Heart left ventricle (tissue), 13 donors: ENCODE data around the gene SLC2A4.

Source experiments
- CTCF ChIP-seq, 12 donors: fragments of 200-600 bp; sonication (generic) in 4 of 12; IDR thresholded peaks; one replicate each; pipeline versions ENCODE4 v1.5.0 to v1.8.0; 2018 to 2022; ENCODE audit warnings: antibody characterized with exemption in 12 of 12, mild to moderate bottlenecking in 5 of 12
- POLR2A ChIP-seq, 2 donors: fragments of 450-650 bp; IDR thresholded peaks; one replicate each; pipeline ENCODE4 v1.6.1; 2017; ENCODE audit warnings: antibody characterized with exemption in 2 of 2, mild to moderate bottlenecking in 2 of 2, moderate library complexity in 2 of 2
- donor health status: ischemic (EF 13 %, LVEDD 7.1; RV severe dilation, severe dysfunction).
- donor health status: DM: no; HTN: yes; CAD: no.
- donor health status: DM: no; HTN: no; CAD: no.
- donor health status: ischemic (EF 25% LVEDD 6.9; RV normal size, moderate dysfunction).
- donor health status: ischemic (EF 25% LVEDD 5.7; RV mildly dilated, moderate dysfunction).
- donor health status: ischemic (EF 35%, LVEDD 5.7; RV mildly dilated, moderate dysfunction).
- donor health status: nonischemic (EF 11% LVEDD 7.7; RV severe dilation, severe dysfunction).
- donor health status: DM: yes; HTN: yes; CAD: no.
- donor health status: PGD.
- donor health status: ischemic (EF 29% LVEDD 5.4; RV normal size, mild dysfunction).
- donor health status: nonischemic (EF 23%, LVEDD 6.1; RV moderate dilation, normal function).

DNA sequence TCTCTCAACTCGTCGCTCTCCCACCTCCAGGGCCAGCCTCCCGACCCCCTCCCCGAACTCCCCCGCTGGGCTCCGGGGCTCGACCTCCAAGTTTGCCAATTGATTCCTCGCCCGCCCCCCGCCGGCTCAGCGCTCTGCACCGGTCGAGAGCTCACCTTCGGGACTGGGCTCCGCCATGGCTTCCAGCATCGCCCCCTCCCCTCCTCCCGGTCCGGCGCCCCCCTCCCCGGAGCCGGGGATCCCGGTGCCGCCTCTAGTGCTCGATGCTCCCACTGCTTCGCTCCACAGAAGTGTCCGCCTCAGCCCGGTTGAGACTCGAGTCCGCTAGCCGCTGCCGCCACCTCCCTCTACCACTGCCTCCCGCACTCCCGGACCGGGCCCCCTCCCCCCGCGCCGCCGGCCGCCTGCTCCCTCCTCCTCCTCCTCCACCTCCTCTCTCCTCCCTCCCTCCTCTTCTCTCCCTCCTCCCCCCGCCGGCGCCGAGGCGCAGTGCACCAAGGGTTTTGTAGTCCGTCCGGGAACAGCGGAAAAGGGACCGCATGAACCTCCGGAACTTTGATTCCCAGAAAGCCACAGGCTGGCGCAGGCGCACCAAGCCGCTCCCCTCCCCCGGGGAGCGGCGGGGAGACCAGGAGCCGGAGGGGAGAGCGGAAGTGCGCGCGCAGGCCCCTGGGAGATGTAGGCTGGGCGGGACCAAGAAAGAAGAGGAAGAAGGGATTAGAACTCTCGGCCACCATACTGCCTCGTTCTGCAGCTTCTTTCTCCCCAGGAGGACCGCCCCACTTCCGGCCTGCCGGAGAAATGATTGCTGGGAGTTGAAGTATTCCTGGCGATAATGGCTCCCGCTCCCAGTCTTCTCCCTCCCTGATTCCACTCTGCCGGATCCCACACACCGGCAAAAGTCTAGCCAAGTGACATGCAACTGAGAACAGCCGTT is 42.2 kb upstream of the SLC2A4 start, which contains the start of gene PHF23:
- TF ChIP-seq CTCF (IDR thresholded peaks at IDR 0.05) (peak in 1 of 12 donors; percentile 9), POLR2A (IDR thresholded peaks at IDR 0.05) (peak in 1 of 2 donors; percentile 56)
